Stomach (tissue), 9 donors: ENCODE measurements around the gene VAV2. TPM values are rescaled to one million over a fixed set of nuclear protein-coding genes. Genes with fewer than 3 reads are reported as not detected.

Experiments used
- DNase-seq, 2 donors: peaks; one replicate each; pipeline versions ENCODE4 v3.0.0 to v3.0.0-alpha.2; 2013 to 2019
- H3K27ac ChIP-seq, 5 donors: fragments of 200-600 bp in 4 of 5; sonication (generic) in 4 of 5; one replicate each; pipeline ENCODE4 v1.5.1; 2013 to 2019; ENCODE audit warnings: mild to moderate bottlenecking in 1 of 5, moderate library complexity in 1 of 5
- H3K27me3 ChIP-seq, 3 donors: fragments of 200-600 bp; sonication (generic); one replicate each; pipeline ENCODE4 v1.5.1; 2017 to 2019; ENCODE audit warnings: mixed run types in 1 of 3
- H3K36me3 ChIP-seq, 4 donors: fragments of 200-600 bp; sonication (generic); 1 replicate in 3 of 4; 2 replicates in 1 of 4; pipeline ENCODE4 v1.5.1; 2016 to 2019
- H3K4me1 ChIP-seq, 4 donors: fragments of 200-600 bp; sonication (generic); one replicate each; pipeline ENCODE4 v1.5.1; 2016 to 2019
- H3K4me3 ChIP-seq, 4 donors: fragments of 200-600 bp; sonication (generic) in 3 of 4; one replicate each; pipeline ENCODE4 v1.5.1; 2016 to 2019; ENCODE audit warnings: mild to moderate bottlenecking in 1 of 4
- H3K9me3 ChIP-seq, 4 donors: fragments of 200-600 bp; sonication (generic); one replicate each; pipeline ENCODE4 v1.5.1; 2016 to 2019
- EP300 ChIP-seq: sonication (generic); formaldehyde crosslinking; IDR thresholded peaks from one replicate; pipeline ENCODE4 v1.6.1; 2017; ENCODE audit warnings: antibody characterized with exemption
- POLR2A ChIP-seq, 4 donors: fragments of 450-650 bp; IDR thresholded peaks; one replicate each; pipeline ENCODE4 v1.6.1; 2016; ENCODE audit warnings: antibody characterized with exemption in 4 of 4, control low read depth in 2 of 4, mild to moderate bottlenecking in 1 of 4, moderate library complexity in 1 of 4
- POLR2AphosphoS5 ChIP-seq, 3 donors: sonication (generic); formaldehyde crosslinking; IDR thresholded peaks; one replicate each; pipeline ENCODE4 v1.6.1; 2016; ENCODE audit warnings: antibody characterized with exemption in 3 of 3
- WGBS, 5 donors: extraction: QIAGEN DNeasy Blood & Tissue Kit in 3 of 5; methylation state at CpG; one replicate each; pipeline versions ENCODE4 v1.1.5 to v1.1.7; 2013 to 2018; 5-methylcytosine and 5-hydroxymethylcytosine counted together
- intact Hi-C: fragments of 100-400 bp; cut with DNase I; formaldehyde crosslinking; loops from one replicate; pipeline ENCODE4 v1.15.1; 2023; ENCODE audit warnings: low total_unique reads
- polyA plus RNA-seq, 3 donors: library from polyadenylated mRNA; stranded (reverse); fragments of 200-250 nt; gene quantifications; one replicate each; pipeline ENCODE4 v1.2.3, GENCODE V29; 2013
- total RNA-seq, 5 donors: library from RNA; depleted of rRNA; stranded (reverse); fragments of >200 nt; gene quantifications; one replicate each; pipeline versions ENCODE4 v1.1.0 to v1.2.3, GENCODE V29; 2014 to 2016
- TF ChIP-seq, protein P1 (sequence below), 7 experiments: fragments of 450-650 bp in 4 of 7; fragments of 200-600 bp in 3 of 7; sonication (generic) in 3 of 7; IDR thresholded peaks; one replicate each; pipeline ENCODE4 v1.5.1; 2016 to 2019; ENCODE audit warnings: antibody characterized with exemption in 7 of 7, control low read depth in 2 of 7, mild to moderate bottlenecking in 1 of 7
- donor health status: healthy with polysubstance abuse.
- donor health status: Bipolar disorder and iron deficiency.
- donor health status: healthy.

Gene VAV2
- total and polyA plus RNA-seq, 8 donors = 4.1 to 14.2 (median 7.0) TPM

DNA sequence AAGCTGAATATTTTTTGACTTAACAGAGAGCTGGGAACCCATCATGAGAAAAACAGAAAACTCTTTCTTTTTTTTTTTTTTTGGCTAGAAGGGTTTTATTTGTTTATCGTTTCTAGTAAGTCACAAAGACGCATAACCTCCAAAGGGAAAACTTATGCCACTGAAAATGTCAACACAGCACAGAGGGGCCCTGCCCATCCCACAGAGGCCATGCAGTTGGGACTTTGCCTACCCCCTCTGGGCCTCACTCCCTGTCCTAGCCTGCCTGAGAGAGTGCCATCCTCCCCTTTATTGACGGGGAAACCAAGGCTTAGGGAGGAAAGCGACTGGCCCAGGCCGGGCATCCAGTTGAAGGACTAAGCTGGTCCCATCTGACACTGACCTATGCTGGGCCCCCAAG, 74.7 kb downstream of the VAV2 start:
- Histone ChIP-seq H3K9me3 (no peaks in the 10 kb centered on the region), H3K27me3 (no peaks in the 10 kb centered on the region), H3K36me3 (no peaks in the 10 kb centered on the region), H3K27ac (peak overlapping the region in 1 of 5 donors; percentile 22), H3K4me1 (peaks cover 0 to 33% (median 8%) of the 10 kb centered on the region in 4 donors), H3K4me3 (no peak overlapping the region)
- TF ChIP-seq EP300 (no peak), POLR2AphosphoS5 (IDR thresholded peaks at IDR 0.05) (no peak), POLR2A (IDR thresholded peaks at IDR 0.05) (no peak)
- TF ChIP-seq, protein P1, sequence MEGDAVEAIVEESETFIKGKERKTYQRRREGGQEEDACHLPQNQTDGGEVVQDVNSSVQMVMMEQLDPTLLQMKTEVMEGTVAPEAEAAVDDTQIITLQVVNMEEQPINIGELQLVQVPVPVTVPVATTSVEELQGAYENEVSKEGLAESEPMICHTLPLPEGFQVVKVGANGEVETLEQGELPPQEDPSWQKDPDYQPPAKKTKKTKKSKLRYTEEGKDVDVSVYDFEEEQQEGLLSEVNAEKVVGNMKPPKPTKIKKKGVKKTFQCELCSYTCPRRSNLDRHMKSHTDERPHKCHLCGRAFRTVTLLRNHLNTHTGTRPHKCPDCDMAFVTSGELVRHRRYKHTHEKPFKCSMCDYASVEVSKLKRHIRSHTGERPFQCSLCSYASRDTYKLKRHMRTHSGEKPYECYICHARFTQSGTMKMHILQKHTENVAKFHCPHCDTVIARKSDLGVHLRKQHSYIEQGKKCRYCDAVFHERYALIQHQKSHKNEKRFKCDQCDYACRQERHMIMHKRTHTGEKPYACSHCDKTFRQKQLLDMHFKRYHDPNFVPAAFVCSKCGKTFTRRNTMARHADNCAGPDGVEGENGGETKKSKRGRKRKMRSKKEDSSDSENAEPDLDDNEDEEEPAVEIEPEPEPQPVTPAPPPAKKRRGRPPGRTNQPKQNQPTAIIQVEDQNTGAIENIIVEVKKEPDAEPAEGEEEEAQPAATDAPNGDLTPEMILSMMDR (IDR thresholded peaks at IDR 0.05) = no peak
- no peak for DNase-seq
- intact Hi-C loops = no loop called here
- 68 to 78% (median 73%) methylated on average over 5 of the region's 5 CpGs for WGBS, 5 donors

DNA sequence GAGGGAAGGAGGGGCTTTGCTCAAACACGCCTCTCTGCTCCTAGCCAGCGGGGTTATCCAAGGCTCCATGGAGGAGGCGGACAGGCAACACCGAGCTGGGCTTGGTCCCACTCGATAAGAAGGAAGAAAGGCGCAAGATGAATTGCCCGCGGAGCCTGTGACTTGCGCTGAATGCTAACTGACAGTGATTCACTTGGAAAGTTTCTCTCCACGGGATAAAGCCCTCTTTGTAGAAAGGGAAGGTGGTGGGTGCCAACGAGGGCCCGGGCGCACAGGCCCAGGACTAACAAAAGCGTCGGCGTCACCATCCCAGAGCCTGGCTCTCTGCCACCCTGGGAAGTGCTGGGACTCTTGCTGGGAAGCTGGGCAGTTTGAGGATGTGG, 76.0 kb downstream of the VAV2 start:
- TF ChIP-seq POLR2A (IDR thresholded peaks at IDR 0.05) (no peak), POLR2AphosphoS5 (IDR thresholded peaks at IDR 0.05) (no peak)
- TF ChIP-seq, protein P1 (IDR thresholded peaks at IDR 0.05) = no peak
- Histone ChIP-seq H3K4me3 (no peak overlapping the region), H3K4me1 (peaks cover 0 to 33% (median 8%) of the 10 kb centered on the region in 4 donors), H3K36me3 (no peaks in the 10 kb centered on the region), H3K27ac (no peak overlapping the region), H3K9me3 (no peaks in the 10 kb centered on the region), H3K27me3 (no peaks in the 10 kb centered on the region)
- intact Hi-C loops = no loop called here
- WGBS, 5 donors = 44 to 61% (median 52%) methylated on average over 15 to 16 of the region's 16 CpGs
- peak in 1 of 2 donors; percentile 52 for DNase-seq

DNA sequence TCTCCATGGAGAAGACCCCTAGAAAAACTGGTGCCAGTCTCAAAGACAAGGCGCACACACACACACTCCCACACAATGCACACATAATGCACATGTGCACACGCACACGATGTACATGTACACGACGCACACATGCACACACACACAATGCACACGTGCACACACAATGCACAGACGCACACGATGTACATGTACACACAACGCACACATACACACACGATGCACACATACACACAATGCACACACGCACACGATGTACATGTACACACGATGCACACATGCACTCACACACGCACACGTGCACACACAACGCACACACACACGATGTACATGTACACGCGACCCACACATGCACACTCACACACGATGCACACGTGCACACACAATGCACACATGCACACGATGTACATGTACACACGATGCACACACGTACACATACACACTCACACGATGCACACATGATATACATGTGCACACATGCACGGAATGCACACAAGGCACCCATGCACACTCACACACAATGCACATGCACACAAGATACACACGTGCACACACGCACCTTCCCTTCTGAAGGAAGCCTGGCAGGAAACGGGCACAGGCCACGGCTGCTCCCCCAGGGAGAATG, 76.5 kb downstream of the VAV2 start:
- no peak for DNase-seq
- Histone ChIP-seq H3K4me3 (no peak overlapping the region), H3K27ac (no peak overlapping the region), H3K9me3 (no peaks in the 10 kb centered on the region), H3K36me3 (no peaks in the 10 kb centered on the region), H3K4me1 (peaks cover 0 to 33% (median 8%) of the 10 kb centered on the region in 4 donors), H3K27me3 (no peaks in the 10 kb centered on the region)
- intact Hi-C loops = no loop called here
- TF ChIP-seq POLR2A (IDR thresholded peaks at IDR 0.05) = no peak
- TF ChIP-seq, protein P1 (IDR thresholded peaks at IDR 0.05) = no peak
- no peak for TF ChIP-seq POLR2AphosphoS5 (IDR thresholded peaks at IDR 0.05)
- TF ChIP-seq EP300 = no peak
- WGBS, 5 donors = 74 to 80% (median 78%) methylated on average over 29 to 30 of the region's 30 CpGs

DNA sequence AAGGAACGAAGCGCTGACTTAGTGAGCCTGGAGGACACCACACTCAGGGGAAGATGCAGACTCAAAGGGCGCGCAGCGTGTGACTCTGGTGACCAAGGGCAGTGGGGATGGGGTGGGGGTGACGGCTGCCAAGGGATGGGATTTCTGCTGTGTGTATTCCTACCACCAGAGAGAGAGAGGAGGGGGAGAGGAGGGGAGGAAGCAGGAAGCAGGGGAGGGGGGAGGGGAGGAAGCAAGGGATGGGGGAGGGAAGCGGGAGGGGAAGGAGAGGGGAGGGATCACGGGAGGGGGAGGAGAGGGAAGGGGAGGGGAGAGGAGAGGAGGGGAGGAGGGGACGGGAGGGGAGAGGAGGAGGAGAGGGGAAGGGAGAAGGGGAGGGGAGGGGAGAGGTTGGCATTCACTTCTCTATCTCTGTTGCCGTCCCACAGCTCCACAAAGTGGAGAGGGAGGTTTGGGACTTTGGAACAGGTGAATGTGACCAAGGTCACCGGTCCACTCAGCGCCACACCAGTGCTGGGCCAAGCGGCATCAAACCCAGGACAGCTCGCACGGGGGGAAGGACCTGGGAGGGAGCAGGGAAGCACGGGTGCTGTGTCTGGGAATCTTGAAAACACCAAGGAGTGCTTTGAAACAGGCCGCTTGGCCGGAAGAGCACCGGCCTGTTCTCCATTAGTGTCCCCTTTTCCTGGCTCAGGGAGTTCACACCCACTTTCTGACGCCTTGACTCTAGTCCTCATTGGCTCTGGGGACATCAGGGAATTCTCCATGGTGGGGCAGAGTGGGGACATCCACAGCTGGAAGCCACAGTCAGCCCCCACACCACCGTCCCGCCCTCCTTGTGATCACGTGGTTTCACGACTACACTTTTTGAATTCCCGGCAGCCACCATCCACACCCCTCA, 77.4 kb downstream of the VAV2 start:
- intact Hi-C loops = no loop called here
- no peak overlapping the region for H3K27ac ChIP-seq
- H3K36me3 ChIP-seq = no peaks in the 10 kb centered on the region
- peak in 1 of 2 donors; percentile 52 for DNase-seq
- H3K4me3 ChIP-seq = no peak overlapping the region
- 56 to 72% (median 69%) methylated on average over 21 to 25 of the region's 25 CpGs for WGBS, 5 donors
- no peaks in the 10 kb centered on the region for H3K27me3 ChIP-seq
- no peaks in the 10 kb centered on the region for H3K9me3 ChIP-seq
- TF ChIP-seq EP300 (no peak), POLR2AphosphoS5 (IDR thresholded peaks at IDR 0.05) (no peak)
- TF ChIP-seq, protein P1 (IDR thresholded peaks at IDR 0.05) = no peak
- H3K4me1 ChIP-seq = peaks cover 0 to 28% (median 8%) of the 10 kb centered on the region in 4 donors
